NT2/D1 (cell line): ENCODE data around the gene TSPAN14.
"Not testable (repeated sequence)": the region's sequence is repeated elsewhere in the genome, so short reads cannot be mapped to it uniquely, and the experiment has no call there.

Source experiments
- DNase-seq: peaks from one replicate; pipeline ENCODE4 v3.0.0-alpha.2; 2011; ENCODE audit warnings: low read depth, low spot score
- H3K27me3 ChIP-seq: 2 replicates; pipeline ENCODE4 v1.6.0; 2011; ENCODE audit warnings: mild to moderate bottlenecking; ENCODE audit not compliant: insufficient read length, insufficient read depth
- H3K36me3 ChIP-seq: 2 replicates; pipeline ENCODE4 v1.6.1; 2011; ENCODE audit warnings: mild to moderate bottlenecking, low read length, mixed read lengths; ENCODE audit not compliant: insufficient read depth, insufficient read length
- H3K4me1 ChIP-seq: 2 replicates; pipeline ENCODE4 v1.5.1; 2011; ENCODE audit not compliant: insufficient read depth, insufficient read length
- H3K4me3 ChIP-seq: 2 replicates; pipeline ENCODE4 v1.5.1; 2011; ENCODE audit warnings: low read depth; ENCODE audit not compliant: insufficient read length
- H3K9ac ChIP-seq: 2 replicates; pipeline ENCODE4 v1.6.0; 2011; ENCODE audit warnings: low read depth; ENCODE audit not compliant: insufficient read length
- H3K9me3 ChIP-seq: 2 replicates; pipeline ENCODE4 v1.5.1; 2011; ENCODE audit warnings: mild to moderate bottlenecking, low read length; ENCODE audit not compliant: insufficient read depth
- SUZ12 ChIP-seq: IDR thresholded peaks from 2 replicates; pipeline ENCODE4 v1.6.1; 2011; ENCODE audit not compliant: insufficient read length, insufficient read depth; ENCODE audit errors: extremely low read depth
- YY1 ChIP-seq: IDR thresholded peaks from 2 replicates; pipeline ENCODE4 v1.6.1; 2011; ENCODE audit not compliant: insufficient read length, insufficient read depth
- ZNF274 ChIP-seq: IDR thresholded peaks from 2 replicates; pipeline ENCODE4 v1.6.1; 2011; ENCODE audit warnings: mild to moderate bottlenecking, low read depth, low read length

TSPAN14 gene

GRCh38 chr10:80474597-80474910 lies 20.4 kb downstream of the TSPAN14 start:
- TF ChIP-seq ZNF274 (no peak), SUZ12 (no peak), YY1 (no peak)
- peaks cover 10% of the 10 kb centered on the region for H3K27me3 ChIP-seq
- peaks cover 20% of the 10 kb centered on the region for H3K36me3 ChIP-seq
- H3K9me3 ChIP-seq: no peaks in the 10 kb centered on the region
- DNase-seq: no peak
- no peak overlapping the region for H3K9ac ChIP-seq
- peaks cover 2% of the 10 kb centered on the region for H3K4me1 ChIP-seq
- no peak overlapping the region for H3K4me3 ChIP-seq

GRCh38 chr10:80474941-80475340 lies 20.8 kb downstream of the TSPAN14 start:
- Histone ChIP-seq H3K4me1 (peaks cover 2% of the 10 kb centered on the region), H3K9me3 (no peaks in the 10 kb centered on the region), H3K27me3 (peaks cover 8% of the 10 kb centered on the region), H3K9ac (no peak overlapping the region), H3K36me3 (peaks cover 17% of the 10 kb centered on the region), H3K4me3 (no peak overlapping the region)
- no peak for TF ChIP-seq ZNF274
- TF ChIP-seq YY1: no peak
- TF ChIP-seq SUZ12: no peak
- DNase-seq: no peak

- not testable (repeated sequence) for H3K4me3 ChIP-seq, H3K27me3 ChIP-seq, H3K4me1 ChIP-seq, DNase-seq, H3K9ac ChIP-seq, H3K9me3 ChIP-seq
- H3K36me3 ChIP-seq: peaks cover 14% of the 10 kb centered on the region
Observed at GRCh38 chr10:80475641-80476040, 21.5 kb downstream of the TSPAN14 start.

GRCh38 chr10:80476685-80477084 lies 22.6 kb downstream of the TSPAN14 start:
- TF ChIP-seq SUZ12 (no peak), ZNF274 (no peak), YY1 (no peak)
- Histone ChIP-seq H3K36me3 (peaks cover 5% of the 10 kb centered on the region), H3K4me1 (peaks cover 2% of the 10 kb centered on the region), H3K27me3 (no peaks in the 10 kb centered on the region), H3K4me3 (no peak overlapping the region), H3K9me3 (no peaks in the 10 kb centered on the region), H3K9ac (no peak overlapping the region)
- no peak for DNase-seq

GRCh38 chr10:80477813-80478212 lies 23.7 kb downstream of the TSPAN14 start:
- Histone ChIP-seq H3K9ac (no peak overlapping the region), H3K4me1 (peaks cover 2% of the 10 kb centered on the region), H3K9me3 (no peaks in the 10 kb centered on the region), H3K36me3 (peaks cover 3% of the 10 kb centered on the region), H3K4me3 (no peak overlapping the region), H3K27me3 (no peaks in the 10 kb centered on the region)
- TF ChIP-seq YY1 (no peak), SUZ12 (no peak), ZNF274 (no peak)
- no peak for DNase-seq

GRCh38 chr10:80480373-80480772 lies 26.3 kb downstream of the TSPAN14 start:
- H3K4me1 ChIP-seq: not testable (repeated sequence)

GRCh38 chr10:80480852-80481251 lies 26.7 kb downstream of the TSPAN14 start:
- H3K4me1 ChIP-seq: no peaks in the 10 kb centered on the region

More at GRCh38 chr10:80480373-80480772, 26.3 kb downstream of the TSPAN14 start:
- not testable (repeated sequence) for H3K9me3 ChIP-seq, DNase-seq, H3K9ac ChIP-seq, H3K4me3 ChIP-seq, H3K27me3 ChIP-seq, H3K36me3 ChIP-seq

GRCh38 chr10:80484243-80484642 lies 30.1 kb downstream of the TSPAN14 start:
- Histone ChIP-seq H3K4me3 (no peak overlapping the region), H3K4me1 (peaks cover 4% of the 10 kb centered on the region), H3K9ac (no peak overlapping the region), H3K27me3 (no peaks in the 10 kb centered on the region), H3K36me3 (peaks cover 4% of the 10 kb centered on the region), H3K9me3 (no peaks in the 10 kb centered on the region)
- no peak for DNase-seq
- TF ChIP-seq YY1 (no peak), SUZ12 (no peak)

More at GRCh38 chr10:80480852-80481251, 26.7 kb downstream of the TSPAN14 start:
- H3K9ac ChIP-seq: no peak overlapping the region
- TF ChIP-seq SUZ12 (no peak), ZNF274 (no peak), YY1 (no peak)
- no peak overlapping the region for H3K4me3 ChIP-seq
- no peaks in the 10 kb centered on the region for H3K27me3 ChIP-seq
- H3K36me3 ChIP-seq: no peaks in the 10 kb centered on the region
- H3K9me3 ChIP-seq: no peaks in the 10 kb centered on the region
- no peak for DNase-seq
